HEK293T (cell line): ENCODE data around the gene BMP7.

ENCODE experiments used
- CTCF ChIA-PET: fragments of 350-600 bp; formaldehyde crosslinking; extraction: SDS; loops from one replicate; lab custom pipeline; 2021; ENCODE audit warnings: antibody characterized with exemption, inconsistent platforms; lab: Yijun Ruan, JAX
- POLR2A ChIA-PET: fragments of 350-600 bp; formaldehyde crosslinking; extraction: SDS; loops from one replicate; lab custom pipeline; 2020; ENCODE audit warnings: antibody characterized with exemption, inconsistent platforms; lab: Yijun Ruan, JAX
- DNase-seq: peaks from one replicate; pipeline ENCODE4 v3.0.0; 2012; ENCODE audit warnings: mixed read lengths; ENCODE audit errors: extremely low spot score
- ARNT ChIP-seq: fragments of 450-650 bp; IDR thresholded peaks from 2 replicates; pipeline ENCODE4 v1.6.1; 2017; ENCODE audit warnings: mild to moderate bottlenecking
- BHLHE40 ChIP-seq: fragments of 450-650 bp; IDR thresholded peaks from 2 replicates; pipeline ENCODE4 v1.6.1; 2016; ENCODE audit warnings: mild to moderate bottlenecking, moderate library complexity, borderline replicate concordance
- CTBP1 ChIP-seq: fragments of 450-650 bp; IDR thresholded peaks from 2 replicates; pipeline ENCODE4 v1.6.1; 2016; ENCODE audit warnings: borderline replicate concordance
- ELF4 ChIP-seq: fragments of 450-650 bp; IDR thresholded peaks from 2 replicates; pipeline ENCODE4 v1.6.1; 2017; ENCODE audit warnings: antibody characterized with exemption
- FOXA1 ChIP-seq: fragments of 450-650 bp; IDR thresholded peaks from 2 replicates; pipeline ENCODE4 v1.6.1; 2016; ENCODE audit warnings: mild to moderate bottlenecking
- FOXK2 ChIP-seq: fragments of 450-650 bp; IDR thresholded peaks from 2 replicates; pipeline ENCODE4 v1.6.1; 2016; ENCODE audit warnings: mild to moderate bottlenecking
- FOXM1 ChIP-seq: fragments of 450-650 bp; IDR thresholded peaks from 2 replicates; pipeline ENCODE4 v1.6.1; 2017; ENCODE audit warnings: mild to moderate bottlenecking, borderline replicate concordance
- HDGF ChIP-seq: fragments of 450-650 bp; IDR thresholded peaks from 2 replicates; pipeline ENCODE4 v1.6.1; 2017; ENCODE audit warnings: antibody characterized with exemption, borderline replicate concordance
- L3MBTL2 ChIP-seq: fragments of 450-650 bp; conservative IDR thresholded peaks from 2 replicates; pipeline ENCODE4 v1.6.1; 2016; ENCODE audit warnings: mild to moderate bottlenecking
- LEF1 ChIP-seq: fragments of 450-650 bp; IDR thresholded peaks from 2 replicates; pipeline ENCODE4 v1.6.1; 2017; ENCODE audit warnings: mild to moderate bottlenecking, borderline replicate concordance
- NFRKB ChIP-seq: fragments of 450-650 bp; IDR thresholded peaks from 2 replicates; pipeline ENCODE4 v1.6.1; 2016; ENCODE audit warnings: mild to moderate bottlenecking, moderate library complexity
- SP1 ChIP-seq: fragments of 450-650 bp; IDR thresholded peaks from 2 replicates; pipeline ENCODE4 v1.6.1; 2017
- SUZ12 ChIP-seq: fragments of 450-650 bp; IDR thresholded peaks from 2 replicates; pipeline ENCODE4 v1.6.1; 2016; ENCODE audit warnings: mild to moderate bottlenecking
- TARDBP ChIP-seq: fragments of 450-650 bp; IDR thresholded peaks from 2 replicates; pipeline ENCODE4 v1.6.1; 2016
- ZNF384 ChIP-seq: fragments of 450-650 bp; IDR thresholded peaks from 2 replicates; pipeline ENCODE4 v1.6.1; 2016
- TF ChIP-seq, protein P1 (sequence below): fragments of 450-650 bp; IDR thresholded peaks from 2 replicates; pipeline ENCODE4 v1.6.1; 2016

Gene BMP7

DNA sequence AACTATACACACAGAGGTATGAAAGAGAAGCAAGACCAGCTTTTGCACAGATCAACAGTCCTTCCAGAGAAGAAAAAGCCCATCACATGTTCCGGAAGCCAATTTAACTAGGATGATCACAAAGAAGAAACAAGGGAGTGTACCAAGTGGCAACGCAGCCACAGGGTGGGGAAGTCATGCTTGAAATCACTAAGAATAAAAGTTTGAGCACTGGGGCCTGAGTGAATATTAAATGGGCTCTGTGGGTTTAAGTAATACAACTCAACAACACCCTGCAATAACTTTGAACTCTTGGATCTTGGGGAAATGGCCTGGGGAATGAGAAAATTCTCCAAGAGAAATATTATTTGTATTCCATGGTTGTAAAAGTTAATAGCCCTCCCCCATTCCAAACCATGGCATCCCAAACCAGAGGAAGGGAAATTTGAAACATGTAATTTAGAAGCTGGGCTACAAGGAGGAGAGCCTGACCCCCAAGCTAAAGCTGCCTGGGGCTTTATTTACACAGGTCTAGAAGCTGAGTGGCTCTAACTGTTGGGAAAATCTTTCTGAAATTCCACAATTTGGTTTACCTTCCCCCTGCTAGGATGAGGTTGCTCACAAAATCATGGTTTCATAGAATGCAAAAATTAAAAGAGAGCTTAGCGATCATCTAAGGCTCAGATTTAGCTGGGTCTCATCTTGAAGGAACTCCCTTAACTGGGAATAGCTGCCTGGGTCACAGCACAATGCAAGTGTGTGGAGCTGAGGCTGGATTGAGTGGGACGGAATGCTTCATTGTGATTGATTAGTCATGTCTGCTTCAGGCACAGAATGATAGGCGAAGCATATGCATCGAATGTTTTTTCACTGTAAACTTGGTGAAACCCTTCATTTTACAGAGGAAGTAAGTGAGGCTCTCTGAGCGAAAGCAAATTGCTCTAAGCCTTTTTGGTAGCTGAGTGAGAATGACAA lies 143.6 kb downstream of the BMP7 start:
- CTCF ChIA-PET = interaction anchor here (0.6 to 1.1 kb wide), 3 partner anchors 10 to 207 kb away, joined by 4 read pairs; no protein-coding TSS in a partner anchor
- TF ChIP-seq LEF1 = no peak
- TF ChIP-seq BHLHE40 = no peak
- no peak for TF ChIP-seq L3MBTL2
- TF ChIP-seq SUZ12 = no peak
- no peak for TF ChIP-seq TARDBP
- no peak for TF ChIP-seq CTBP1
- TF ChIP-seq ZNF384 = no peak
- TF ChIP-seq NFRKB = no peak
- TF ChIP-seq SP1 = no peak
- no peak for TF ChIP-seq FOXA1
- TF ChIP-seq, protein P1, sequence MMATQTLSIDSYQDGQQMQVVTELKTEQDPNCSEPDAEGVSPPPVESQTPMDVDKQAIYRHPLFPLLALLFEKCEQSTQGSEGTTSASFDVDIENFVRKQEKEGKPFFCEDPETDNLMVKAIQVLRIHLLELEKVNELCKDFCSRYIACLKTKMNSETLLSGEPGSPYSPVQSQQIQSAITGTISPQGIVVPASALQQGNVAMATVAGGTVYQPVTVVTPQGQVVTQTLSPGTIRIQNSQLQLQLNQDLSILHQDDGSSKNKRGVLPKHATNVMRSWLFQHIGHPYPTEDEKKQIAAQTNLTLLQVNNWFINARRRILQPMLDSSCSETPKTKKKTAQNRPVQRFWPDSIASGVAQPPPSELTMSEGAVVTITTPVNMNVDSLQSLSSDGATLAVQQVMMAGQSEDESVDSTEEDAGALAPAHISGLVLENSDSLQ = no peak
- no peak for TF ChIP-seq ELF4
- TF ChIP-seq FOXK2 = no peak
- TF ChIP-seq FOXM1 = no peak
- TF ChIP-seq ARNT = no peak
- TF ChIP-seq HDGF = no peak

DNA sequence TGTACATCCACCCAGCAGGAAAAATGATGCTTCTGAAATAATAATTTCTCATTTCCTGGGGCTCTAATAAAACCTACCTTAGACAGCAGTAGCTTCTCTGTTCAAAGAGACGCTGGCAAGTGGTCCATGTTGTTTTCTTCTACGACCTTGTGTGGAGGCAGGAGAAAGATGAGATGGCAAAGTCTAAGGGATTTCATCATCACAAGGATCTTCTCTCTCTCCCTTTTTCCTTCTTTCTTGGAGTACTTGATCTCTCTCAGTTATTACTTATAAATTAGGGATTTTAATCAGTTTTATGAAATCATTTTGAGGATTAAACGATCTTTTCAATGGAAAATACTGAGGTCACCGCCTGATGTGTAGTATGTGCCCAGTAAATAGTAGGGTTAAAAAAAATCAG lies 147.5 kb downstream of the BMP7 start:
- POLR2A ChIA-PET = no interaction called here
- CTCF ChIA-PET = no interaction called here
- no peak for DNase-seq
- TF ChIP-seq ELF4 (no peak), TARDBP (no peak), LEF1 (no peak), ZNF384 (no peak), L3MBTL2 (no peak), FOXM1 (no peak), FOXA1 (no peak), SP1 (no peak), ARNT (no peak)

More for the DNA sequence above, 143.6 kb downstream of the BMP7 start:
- DNase-seq = no peak
- POLR2A ChIA-PET = no interaction called here
